GM18507 (cell line): ENCODE measurements around the gene PRKN.

Experiments
- DNase-seq: peaks from one replicate; pipeline ENCODE4 v3.0.0; 2011; ENCODE audit warnings: low read depth; ENCODE audit not compliant: insufficient read length; ENCODE audit errors: extremely low spot score
- FAIRE-seq: peaks from 2 replicates; lab custom pipeline; 2011; peaks lifted over from hg19 to GRCh38; lab: Jason Lieb, UNC

PRKN gene

GRCh38 chr6:162727322-162728182 is at the start of gene PRKN, which contains the start of gene PACRG:
Gene PRKN, minus strand, starts transcription at chr6:162727766.
Gene PACRG, plus strand, starts transcription at chr6:162727974.
- DNase-seq, result peak; percentile 95
- peak; percentile 87 for FAIRE-seq

DNA sequence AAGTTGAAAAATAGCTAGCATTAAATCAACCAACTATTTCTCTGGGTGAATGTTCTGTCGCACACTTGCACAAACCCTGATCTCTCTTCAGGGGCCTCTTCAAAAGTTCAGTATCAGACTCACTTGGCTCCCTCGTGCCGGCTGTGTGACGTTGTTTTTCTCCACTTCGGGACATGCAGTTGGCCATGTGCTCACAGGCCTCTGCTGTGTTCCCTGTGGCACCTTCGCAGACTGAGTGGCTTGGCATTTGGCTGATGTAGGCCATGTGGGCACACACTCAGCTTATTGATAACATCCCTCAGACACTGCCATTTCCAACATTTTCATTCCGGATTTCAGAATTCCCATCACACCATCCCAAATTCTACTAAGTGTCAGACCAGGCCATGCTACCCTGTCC is 49.5 kb upstream of the PRKN start:
- no peak for FAIRE-seq
- no peak for DNase-seq

- FAIRE-seq (no peak), DNase-seq (no peak)
Observed at GRCh38 chr6:162773996-162774395, 46.4 kb upstream of the PRKN start.

DNA sequence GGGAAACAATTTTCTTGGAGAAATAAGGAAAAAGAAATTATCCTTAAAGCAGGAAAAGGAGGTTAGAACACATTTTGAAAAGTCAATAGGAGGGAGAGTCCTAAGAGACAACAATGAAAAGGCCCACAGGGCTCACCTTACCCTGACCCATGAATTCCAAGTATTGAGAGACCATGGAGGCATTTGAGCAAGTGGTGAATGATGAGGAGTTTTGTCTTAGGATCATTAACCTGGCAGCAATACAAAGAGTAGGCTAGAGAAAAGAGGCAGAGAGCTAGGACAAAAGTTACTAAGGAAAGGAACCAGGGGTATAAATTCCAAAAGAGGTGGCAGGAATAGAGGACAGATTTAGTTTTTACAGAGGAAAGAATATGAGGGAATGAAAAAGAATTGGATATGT is 44.9 kb upstream of the PRKN start:
- no peak for FAIRE-seq
- no peak for DNase-seq

DNA sequence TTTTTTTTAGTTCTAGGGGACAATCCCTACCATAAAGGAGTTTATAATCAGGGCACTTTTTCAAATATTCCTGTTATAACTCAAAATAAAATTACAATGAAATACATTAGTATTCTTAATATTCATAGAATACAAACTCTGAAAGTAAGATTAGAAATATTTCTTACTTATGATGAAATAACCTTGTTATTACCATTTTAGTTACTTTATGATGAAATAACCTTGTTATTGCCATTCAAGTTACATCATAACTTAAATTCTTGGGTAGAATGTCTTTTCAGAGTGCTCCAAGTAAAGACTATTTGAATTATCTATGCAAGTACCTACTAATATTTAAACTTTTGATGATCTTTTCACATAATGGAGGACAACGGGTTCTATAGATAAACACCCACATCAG is 43.4 kb upstream of the PRKN start:
- DNase-seq, result no peak
- no peak for FAIRE-seq

DNA sequence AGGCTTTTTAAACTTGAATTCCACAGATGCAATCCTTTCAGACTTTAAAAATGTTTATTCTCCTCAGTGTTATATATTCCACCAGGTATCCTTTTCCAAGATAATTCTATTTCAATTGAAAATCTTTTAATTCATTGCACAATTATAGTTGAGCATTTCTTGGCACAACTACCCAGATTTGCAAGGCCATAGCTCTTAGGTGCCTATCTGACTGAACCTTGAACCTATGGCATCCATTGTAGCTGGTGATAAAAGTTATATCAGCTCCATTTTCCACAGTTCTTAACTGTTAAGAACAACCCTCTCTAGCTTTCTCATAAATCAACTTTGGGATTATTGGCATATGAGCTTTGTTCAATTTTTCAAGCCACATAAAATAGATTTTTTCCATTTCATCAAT is 42.6 kb upstream of the PRKN start:
- DNase-seq (no peak), FAIRE-seq (no peak)

- no peak for DNase-seq
Observed at GRCh38 chr6:162753775-162754174, 26.2 kb upstream of the PRKN start.

DNA sequence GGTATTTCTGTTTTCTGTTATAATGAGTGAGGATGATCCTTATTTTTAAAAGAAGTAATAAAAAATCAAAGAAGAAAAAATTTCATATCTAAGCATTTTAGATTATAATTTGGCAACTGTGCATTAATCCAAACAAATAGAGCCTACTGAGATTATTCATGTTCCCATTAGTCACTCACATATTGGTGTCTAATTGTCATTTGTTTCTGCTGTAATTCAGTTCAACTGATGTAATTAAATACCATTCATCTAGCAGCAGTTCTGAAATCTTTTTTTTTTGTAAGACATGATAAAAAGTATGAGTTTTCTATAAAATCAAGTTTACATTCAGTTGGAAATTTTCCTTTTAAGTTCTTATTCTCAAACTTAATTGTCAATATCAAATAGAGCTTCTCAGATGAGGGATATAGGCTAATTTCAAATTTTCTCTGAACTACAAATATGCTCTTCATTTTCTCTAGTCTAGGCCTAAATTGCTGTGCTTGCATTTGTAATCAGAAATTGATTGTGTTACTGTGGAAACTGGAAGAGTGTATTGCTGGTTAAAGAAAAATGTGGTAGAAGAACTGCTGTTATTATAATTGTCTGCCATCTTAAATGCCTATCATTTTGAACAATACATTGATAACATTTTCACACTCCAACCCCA is 23.8 kb upstream of the PRKN start:
- FAIRE-seq (no peak), DNase-seq (no peak)

More at GRCh38 chr6:162753775-162754174, 26.2 kb upstream of the PRKN start:
- FAIRE-seq, result no peak

DNA sequence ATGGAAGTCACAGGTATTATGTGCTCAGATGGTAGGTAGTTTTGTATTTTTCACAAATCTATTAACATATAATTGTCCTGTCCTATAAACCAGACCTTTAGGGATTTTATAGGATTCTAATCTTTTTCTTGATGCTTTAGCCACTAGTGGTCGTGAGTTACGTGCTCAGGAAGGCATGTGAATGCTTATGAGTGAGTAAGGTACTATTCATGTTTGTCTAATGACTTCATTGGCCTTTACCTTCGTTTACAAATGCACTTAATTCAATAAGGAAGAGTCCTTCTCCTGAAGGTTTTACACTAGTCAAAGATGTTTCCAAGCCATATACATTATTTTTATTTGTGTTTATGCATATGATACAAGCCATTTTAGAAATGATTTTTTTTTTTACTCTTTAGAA is 23.2 kb upstream of the PRKN start:
- FAIRE-seq (no peak), DNase-seq (no peak)

DNA sequence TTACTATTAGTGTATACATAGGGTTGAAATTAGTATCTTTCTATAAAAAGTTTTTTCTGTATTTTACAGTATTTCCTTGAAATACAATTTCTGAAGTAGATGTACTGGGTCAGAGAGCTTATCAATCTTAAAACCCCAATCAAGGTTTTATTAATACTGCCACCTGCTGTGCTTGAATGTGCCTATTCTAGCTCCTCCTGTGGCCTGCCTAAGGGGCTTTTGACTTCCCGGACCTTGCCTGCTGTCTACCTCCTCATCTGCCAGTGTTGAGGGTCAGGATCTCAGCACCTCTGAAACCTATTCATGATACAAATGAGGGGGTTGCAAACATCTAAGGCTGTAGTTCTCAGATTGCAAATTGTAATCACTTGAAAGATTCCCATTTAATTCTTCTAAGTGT is 9.4 kb upstream of the PRKN start:
- no peak for FAIRE-seq

DNA sequence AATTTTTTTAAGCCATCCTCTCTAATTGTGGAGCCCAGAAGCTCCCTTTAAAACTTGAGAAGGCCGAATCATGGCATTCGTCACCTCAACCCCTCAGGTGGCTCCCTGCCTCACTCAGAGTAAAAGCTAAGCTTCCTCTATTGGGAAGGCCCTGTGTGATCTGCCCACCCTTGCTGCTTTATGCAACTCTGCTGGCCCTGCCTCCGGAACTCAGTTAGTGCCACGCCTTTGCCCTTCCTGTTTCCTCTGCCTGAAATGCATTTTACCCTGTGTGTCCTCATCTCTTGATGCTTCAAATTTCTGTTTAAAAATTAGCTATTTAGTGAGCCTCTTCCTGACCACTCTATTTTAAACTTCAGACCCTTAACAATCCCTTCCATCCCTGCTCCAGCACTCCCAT is 5.9 kb upstream of the PRKN start:
- FAIRE-seq (no peak), DNase-seq (no peak)

More for the DNA sequence above, 9.4 kb upstream of the PRKN start:
- DNase-seq, result no peak

DNA sequence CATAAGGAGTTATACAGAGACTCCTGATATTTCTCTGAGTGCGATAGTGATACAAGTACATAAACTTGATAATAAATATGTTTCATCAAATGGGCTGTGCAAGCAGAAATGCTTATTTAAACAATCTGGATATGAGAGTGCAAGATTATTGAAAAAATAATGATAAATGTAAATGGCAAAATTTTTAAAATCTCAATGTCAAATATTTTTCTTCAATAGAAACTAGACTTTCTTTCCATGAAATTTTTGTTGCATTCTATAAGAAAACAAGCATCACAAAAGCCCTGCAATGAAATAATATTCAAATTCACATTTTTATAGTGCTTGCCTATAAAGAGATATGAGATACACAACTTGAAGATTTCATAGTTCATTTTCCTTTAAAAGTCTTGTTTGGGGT is 2.9 kb upstream of the PRKN start:
- FAIRE-seq, result no peak
- DNase-seq, result no peak

DNA sequence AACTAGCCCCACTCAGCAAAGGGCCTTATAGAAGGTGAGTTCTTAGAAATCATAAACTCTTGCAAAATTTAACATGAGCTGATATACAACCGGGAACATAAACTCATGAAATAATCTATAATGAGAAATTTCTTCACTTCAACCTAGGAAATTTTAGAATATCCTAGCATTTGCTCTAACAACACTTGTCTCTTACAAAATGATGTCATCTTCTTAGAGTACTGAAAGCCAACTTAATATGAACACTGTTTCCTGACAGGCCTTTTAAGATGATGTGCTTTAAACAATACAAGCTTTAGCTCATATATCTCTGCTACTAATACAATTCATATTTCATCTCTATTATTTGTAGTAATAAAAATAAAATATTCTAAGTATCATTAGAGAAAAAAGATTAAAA is 1.1 kb upstream of the PRKN start:
- no peak for DNase-seq
- no peak for FAIRE-seq

DNA sequence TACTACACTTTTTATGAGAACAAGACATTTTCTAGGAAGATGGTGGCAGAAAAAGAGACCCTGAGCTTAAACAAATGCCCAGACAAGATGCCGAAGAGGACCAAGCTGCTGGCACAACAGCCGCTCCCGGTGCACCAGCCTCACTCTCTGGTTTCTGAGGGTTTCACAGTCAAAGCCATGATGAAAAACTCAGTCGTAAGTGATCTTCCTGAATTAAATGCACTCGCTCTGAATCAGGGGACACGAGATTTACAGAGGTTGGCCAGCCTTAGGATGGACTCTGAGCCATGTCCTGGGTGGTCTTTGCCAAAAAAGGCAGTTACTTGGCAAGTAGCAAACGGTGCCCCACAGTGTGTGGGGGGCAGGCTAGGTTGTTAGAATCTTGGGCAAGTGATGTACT is 631 bp upstream of the PRKN start:
- no peak for FAIRE-seq
- no peak for DNase-seq

- FAIRE-seq (no peak), DNase-seq (no peak)
Observed at GRCh38 chr6:162726947-162727321, 632 bp downstream of the PRKN start.

- DNase-seq (no peak), FAIRE-seq (no peak)
Observed at GRCh38 chr6:162722633-162723032, 4.9 kb downstream of the PRKN start.

DNA sequence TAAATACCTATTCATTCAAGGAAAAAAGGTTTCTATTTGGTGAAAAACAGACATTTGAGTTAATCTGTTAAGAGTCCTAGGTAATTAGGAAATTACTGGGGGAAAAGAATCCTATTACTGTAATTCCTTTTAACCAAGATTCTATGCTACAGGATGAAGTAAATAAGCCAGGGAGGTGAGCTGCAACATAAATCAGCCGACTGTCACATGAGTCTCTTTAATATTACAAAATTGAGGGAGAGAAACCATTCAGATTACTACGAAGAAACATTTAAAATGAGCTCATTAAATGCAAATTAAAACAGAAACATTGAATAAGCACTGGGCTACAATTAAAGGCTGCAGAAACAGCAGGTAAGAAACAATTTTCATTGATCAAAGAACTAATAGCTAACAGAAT is 5.3 kb downstream of the PRKN start:
- DNase-seq, result no peak
- FAIRE-seq, result no peak

GRCh38 chr6:162721404-162721687 is 6.2 kb downstream of the PRKN start:
- no peak for DNase-seq
- FAIRE-seq, result no peak

GRCh38 chr6:162719528-162719927 is 8.0 kb downstream of the PRKN start:
- DNase-seq, result no peak
- no peak for FAIRE-seq

DNA sequence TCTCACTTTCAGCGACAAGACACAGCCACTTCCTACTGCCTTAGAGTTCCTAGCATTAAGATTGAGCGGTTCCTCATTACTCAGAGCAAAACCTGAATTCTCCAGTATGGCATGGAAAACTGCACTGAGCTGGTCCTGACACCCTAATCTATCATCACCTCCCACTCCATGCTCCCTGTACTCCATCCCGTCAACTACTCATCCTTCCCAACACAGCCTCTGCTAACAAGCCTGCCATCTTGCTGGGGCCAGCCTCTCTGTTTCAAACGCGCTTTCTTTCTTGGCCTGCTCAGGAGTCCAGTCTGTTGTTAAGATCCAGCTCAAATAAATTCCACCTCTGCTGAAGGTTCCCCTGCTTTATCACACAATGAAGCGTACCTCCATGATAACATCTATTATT is 12.0 kb downstream of the PRKN start:
- DNase-seq, result no peak
- no peak for FAIRE-seq
